SK-N-SH (cell line): ENCODE data around the gene HSFX3.
"Not testable (repeated sequence)": the region's sequence is repeated elsewhere in the genome, so short reads cannot be mapped to it uniquely, and the experiment has no call there.

ENCODE experiments used
- EZH2phosphoT487 ChIP-seq: fragments of 200-600 bp; sonication (generic); IDR thresholded peaks from 2 replicates; pipeline ENCODE4 v1.6.1; 2017; ENCODE audit warnings: low read depth, mixed run types, mild to moderate bottlenecking, antibody characterized with exemption, moderate library complexity, borderline replicate concordance
- POLR2AphosphoS5 ChIP-seq: IDR thresholded peaks from 2 replicates; pipeline ENCODE4 v1.6.1; 2012; ENCODE audit warnings: low read depth, low read length
- TF ChIP-seq, protein P1 (sequence below): fragments of 150-350 bp; IDR thresholded peaks from 2 replicates; pipeline ENCODE4 v1.6.1; 2017; ENCODE audit warnings: antibody characterized with exemption, low read length, low read depth, borderline replicate concordance
- TF ChIP-seq, protein P2 (sequence below): fragments of 200-600 bp; sonication (generic); IDR thresholded peaks from 2 replicates; pipeline ENCODE4 v1.6.1; 2017; ENCODE audit warnings: antibody characterized with exemption, mild to moderate bottlenecking, moderate library complexity
- TF ChIP-seq, protein P3 (sequence below): IDR thresholded peaks from 2 replicates; pipeline ENCODE4 v1.6.1; 2012; ENCODE audit warnings: mild to moderate bottlenecking, low read depth, low read length, moderate library complexity

DNA sequence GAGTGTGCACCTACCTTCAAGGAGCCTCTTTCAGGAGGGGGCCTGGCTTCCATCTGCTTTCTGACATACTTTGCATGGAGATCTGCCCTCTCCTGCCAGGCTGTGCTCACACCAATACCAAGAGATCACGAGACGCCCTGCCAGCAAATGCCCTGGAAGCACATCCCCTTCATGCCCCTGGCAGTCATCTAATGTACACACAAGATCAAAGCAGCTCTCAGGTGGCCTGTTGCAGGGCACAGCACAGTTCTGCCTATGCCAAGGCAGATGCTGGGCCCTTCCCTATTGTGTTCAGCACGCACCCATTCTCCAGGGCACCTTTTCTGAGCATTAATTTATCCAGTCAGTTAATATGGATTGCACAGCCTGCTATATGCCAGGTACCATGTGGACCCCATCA lies 16.9 kb downstream of the HSFX3 start:
- TF ChIP-seq EZH2phosphoT487, POLR2AphosphoS5: not testable (repeated sequence)
- TF ChIP-seq, protein P1, sequence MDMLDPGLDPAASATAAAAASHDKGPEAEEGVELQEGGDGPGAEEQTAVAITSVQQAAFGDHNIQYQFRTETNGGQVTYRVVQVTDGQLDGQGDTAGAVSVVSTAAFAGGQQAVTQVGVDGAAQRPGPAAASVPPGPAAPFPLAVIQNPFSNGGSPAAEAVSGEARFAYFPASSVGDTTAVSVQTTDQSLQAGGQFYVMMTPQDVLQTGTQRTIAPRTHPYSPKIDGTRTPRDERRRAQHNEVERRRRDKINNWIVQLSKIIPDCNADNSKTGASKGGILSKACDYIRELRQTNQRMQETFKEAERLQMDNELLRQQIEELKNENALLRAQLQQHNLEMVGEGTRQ, result not testable (repeated sequence)
- TF ChIP-seq, protein P2, sequence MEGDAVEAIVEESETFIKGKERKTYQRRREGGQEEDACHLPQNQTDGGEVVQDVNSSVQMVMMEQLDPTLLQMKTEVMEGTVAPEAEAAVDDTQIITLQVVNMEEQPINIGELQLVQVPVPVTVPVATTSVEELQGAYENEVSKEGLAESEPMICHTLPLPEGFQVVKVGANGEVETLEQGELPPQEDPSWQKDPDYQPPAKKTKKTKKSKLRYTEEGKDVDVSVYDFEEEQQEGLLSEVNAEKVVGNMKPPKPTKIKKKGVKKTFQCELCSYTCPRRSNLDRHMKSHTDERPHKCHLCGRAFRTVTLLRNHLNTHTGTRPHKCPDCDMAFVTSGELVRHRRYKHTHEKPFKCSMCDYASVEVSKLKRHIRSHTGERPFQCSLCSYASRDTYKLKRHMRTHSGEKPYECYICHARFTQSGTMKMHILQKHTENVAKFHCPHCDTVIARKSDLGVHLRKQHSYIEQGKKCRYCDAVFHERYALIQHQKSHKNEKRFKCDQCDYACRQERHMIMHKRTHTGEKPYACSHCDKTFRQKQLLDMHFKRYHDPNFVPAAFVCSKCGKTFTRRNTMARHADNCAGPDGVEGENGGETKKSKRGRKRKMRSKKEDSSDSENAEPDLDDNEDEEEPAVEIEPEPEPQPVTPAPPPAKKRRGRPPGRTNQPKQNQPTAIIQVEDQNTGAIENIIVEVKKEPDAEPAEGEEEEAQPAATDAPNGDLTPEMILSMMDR, result not testable (repeated sequence)
- TF ChIP-seq, protein P3, sequence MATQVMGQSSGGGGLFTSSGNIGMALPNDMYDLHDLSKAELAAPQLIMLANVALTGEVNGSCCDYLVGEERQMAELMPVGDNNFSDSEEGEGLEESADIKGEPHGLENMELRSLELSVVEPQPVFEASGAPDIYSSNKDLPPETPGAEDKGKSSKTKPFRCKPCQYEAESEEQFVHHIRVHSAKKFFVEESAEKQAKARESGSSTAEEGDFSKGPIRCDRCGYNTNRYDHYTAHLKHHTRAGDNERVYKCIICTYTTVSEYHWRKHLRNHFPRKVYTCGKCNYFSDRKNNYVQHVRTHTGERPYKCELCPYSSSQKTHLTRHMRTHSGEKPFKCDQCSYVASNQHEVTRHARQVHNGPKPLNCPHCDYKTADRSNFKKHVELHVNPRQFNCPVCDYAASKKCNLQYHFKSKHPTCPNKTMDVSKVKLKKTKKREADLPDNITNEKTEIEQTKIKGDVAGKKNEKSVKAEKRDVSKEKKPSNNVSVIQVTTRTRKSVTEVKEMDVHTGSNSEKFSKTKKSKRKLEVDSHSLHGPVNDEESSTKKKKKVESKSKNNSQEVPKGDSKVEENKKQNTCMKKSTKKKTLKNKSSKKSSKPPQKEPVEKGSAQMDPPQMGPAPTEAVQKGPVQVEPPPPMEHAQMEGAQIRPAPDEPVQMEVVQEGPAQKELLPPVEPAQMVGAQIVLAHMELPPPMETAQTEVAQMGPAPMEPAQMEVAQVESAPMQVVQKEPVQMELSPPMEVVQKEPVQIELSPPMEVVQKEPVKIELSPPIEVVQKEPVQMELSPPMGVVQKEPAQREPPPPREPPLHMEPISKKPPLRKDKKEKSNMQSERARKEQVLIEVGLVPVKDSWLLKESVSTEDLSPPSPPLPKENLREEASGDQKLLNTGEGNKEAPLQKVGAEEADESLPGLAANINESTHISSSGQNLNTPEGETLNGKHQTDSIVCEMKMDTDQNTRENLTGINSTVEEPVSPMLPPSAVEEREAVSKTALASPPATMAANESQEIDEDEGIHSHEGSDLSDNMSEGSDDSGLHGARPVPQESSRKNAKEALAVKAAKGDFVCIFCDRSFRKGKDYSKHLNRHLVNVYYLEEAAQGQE, result not testable (repeated sequence)
